Endothelial cell of umbilical vein (primary cell): Measurements from ENCODE around the gene HIVEP3.

ENCODE experiments used
- CTCF ChIP-seq, 2 donors: IDR thresholded peaks; 1 replicate in 1 of 2; 2 replicates in 1 of 2; pipeline ENCODE4 v1.5.1; 2011; ENCODE audit warnings: low read length in 2 of 2, mild to moderate bottlenecking in 2 of 2, moderate library complexity in 2 of 2, control low read depth in 1 of 2, inconsistent platforms in 1 of 2, low read depth in 1 of 2; ENCODE audit not compliant: insufficient read depth in 1 of 2; ENCODE audit errors: extremely low read depth in 1 of 2
- FOS ChIP-seq: IDR thresholded peaks from 2 replicates; pipeline ENCODE4 v1.6.1; 2011; ENCODE audit warnings: mild to moderate bottlenecking, low read length, moderate library complexity, borderline replicate concordance; ENCODE audit not compliant: insufficient read depth
- MYC ChIP-seq: IDR thresholded peaks from one replicate; pipeline ENCODE4 v1.6.1; 2011; ENCODE audit warnings: mild to moderate bottlenecking, low read depth, low read length
- POLR2AphosphoS5 ChIP-seq: IDR thresholded peaks from 2 replicates; pipeline ENCODE4 v1.6.1; 2012; ENCODE audit warnings: low read depth, mild to moderate bottlenecking, control low read depth, low read length, moderate library complexity; ENCODE audit not compliant: insufficient read depth

- TF ChIP-seq POLR2AphosphoS5 = no peak
- TF ChIP-seq CTCF (IDR thresholded peaks at IDR 0.05; ENCODE audit: extremely low read depth in 1 of 2, insufficient read depth in 1 of 2, low read depth in 1 of 2, low read length in 2 of 2) = no peak
- TF ChIP-seq FOS = no peak
- no peak for TF ChIP-seq MYC
These were observed 308.4 kb downstream of the HIVEP3 start for GRCh38 chr1:41610361-41610760.
